Kidney capillary endothelial cell (primary cell): ENCODE measurements around the gene LRRN2.

Source experiments
- DNase-seq: peaks from one replicate; pipeline ENCODE4 v3.0.0-alpha.2; 2018; ENCODE audit warnings: low spot score

Gene LRRN2

GRCh38 chr1:204600203-204600602 is 85.3 kb downstream of the LRRN2 start:
- DNase-seq, result no peak

- no peak for DNase-seq
Observed at GRCh38 chr1:204599596-204599995, 85.9 kb downstream of the LRRN2 start.

DNA sequence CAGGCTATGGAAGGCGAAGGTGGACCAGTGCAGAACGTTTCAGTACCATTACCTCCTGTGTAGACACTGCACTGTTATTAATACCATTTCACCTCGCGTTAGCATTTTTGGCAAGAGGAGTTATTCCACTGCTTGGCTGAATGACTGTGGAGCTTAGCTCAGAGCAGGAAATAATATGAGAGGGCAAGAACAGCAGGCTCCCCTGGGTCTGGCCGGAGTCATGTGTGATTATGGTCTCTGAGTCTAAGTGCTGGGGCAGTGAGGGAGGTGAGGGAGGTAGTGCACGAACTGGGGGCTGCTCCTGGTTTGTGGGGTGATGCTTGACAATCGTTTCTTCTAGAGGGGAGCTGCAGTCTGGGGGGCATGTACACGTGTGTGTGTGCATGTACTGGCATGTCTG is 86.4 kb downstream of the LRRN2 start:
- no peak for DNase-seq

- no peak for DNase-seq
Observed at GRCh38 chr1:204598319-204598969, 87.1 kb downstream of the LRRN2 start.

DNA sequence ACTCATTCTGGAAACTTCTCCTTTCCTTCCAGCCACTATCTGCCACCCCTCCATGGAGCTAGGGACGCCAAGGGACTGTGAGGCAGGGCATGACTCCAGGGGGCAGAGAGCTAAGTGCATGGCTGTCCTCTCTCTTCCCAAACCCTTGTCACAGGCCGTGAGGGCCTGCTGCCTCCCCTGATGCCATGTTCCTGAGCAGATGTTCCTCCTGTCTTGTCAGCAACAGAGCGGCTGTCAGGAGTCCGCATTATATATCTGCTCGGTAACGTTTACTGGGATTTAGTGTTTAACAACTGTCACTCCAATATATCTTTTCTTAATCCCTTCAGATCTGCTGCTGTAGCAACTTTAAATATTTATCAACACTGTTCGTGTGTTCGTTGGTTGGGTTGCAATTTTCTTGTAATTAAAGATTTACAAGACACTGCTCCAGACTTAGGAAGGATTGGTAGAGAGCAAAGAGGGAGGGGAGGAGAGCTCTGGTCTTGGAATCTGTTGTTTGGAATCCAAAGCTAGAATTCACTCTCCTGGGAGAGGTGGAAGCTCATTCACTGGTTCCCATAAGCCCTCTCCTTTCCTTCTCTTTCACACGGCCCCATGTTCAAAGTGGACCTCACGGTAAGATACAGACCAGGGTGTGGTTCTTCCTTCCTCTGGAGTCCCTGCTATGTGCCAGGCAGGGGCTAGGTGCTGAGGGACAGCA is 93.1 kb downstream of the LRRN2 start:
- DNase-seq, result no peak

DNA sequence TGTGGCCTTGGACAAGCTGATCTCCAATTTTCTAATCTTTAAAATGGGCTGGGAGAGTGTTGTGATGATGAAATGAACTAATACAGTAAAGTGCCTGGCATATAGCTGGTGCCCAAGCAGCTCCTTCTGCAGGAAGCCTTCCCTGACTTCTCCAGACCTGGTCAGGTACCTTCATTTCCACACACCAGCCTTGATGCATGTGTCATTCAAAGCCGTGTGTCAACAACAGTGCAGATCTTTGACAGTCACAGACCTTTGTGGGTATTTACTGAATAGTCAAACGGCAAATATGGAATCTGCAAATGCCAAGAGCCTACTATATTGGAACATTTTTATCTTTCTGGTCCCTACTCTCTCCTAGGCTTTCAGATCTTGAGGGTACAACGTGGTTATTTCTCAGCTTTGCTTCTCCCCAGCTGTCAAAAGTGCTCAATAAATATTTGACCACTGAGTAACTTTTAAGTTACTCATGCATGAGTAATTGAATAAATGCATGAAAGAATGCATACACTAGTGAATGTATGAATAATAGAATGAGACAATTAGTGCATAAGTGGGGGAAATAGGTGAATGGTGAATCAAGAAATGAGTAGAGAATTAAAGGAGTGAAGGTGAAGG is 94.0 kb downstream of the LRRN2 start:
- DNase-seq, result peak; percentile 29

DNA sequence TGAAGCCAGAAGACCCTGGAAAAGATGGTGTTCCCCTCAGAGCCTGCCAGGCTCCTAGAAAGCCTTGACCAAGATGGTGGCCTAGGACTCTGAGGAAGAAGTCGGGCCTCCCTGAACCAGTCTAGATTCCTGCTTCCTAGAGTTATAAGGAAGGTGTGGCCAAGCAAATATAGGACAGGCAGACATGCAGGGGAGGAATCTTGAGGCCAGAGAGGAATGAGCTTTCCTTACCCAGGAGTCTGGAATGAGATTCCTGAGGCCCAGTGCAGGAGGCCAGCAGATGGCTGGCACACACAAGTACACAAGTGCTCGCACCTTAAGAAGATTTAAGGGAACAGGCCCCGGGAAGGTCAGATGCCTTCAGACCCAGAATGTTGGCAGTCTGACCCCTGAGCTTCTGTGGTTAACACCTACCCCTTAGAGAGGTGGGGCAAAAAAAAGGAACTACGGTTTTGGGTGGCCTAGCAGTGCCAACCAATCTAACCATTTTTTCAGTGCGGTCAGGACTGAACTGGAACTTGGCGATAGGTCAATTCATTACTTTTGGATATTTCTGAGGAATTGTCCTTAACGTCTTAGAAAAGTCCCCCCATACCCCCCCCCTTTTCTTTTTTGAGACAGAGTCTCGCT is 96.0 kb downstream of the LRRN2 start:
- DNase-seq, result no peak

DNA sequence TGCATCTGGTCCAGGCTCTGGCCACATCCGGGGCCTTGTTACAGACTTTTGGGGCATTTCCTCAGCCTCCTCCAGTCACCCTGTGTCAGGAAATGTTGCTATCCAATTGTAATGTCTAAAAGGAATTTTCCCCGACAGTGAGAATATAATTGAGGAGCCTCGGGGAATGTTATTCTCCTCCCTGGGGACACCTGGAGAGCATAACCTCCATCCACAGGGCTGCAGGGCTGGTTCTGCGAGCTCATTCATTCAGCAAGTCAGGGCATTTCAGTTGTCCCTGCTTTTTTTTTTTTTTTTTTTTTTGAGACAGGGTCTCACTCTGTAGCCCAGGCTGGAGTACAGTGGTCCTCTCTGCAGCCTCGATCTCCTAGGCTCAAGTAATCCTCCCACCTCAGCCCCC is 96.7 kb downstream of the LRRN2 start:
- DNase-seq, result no peak

DNA sequence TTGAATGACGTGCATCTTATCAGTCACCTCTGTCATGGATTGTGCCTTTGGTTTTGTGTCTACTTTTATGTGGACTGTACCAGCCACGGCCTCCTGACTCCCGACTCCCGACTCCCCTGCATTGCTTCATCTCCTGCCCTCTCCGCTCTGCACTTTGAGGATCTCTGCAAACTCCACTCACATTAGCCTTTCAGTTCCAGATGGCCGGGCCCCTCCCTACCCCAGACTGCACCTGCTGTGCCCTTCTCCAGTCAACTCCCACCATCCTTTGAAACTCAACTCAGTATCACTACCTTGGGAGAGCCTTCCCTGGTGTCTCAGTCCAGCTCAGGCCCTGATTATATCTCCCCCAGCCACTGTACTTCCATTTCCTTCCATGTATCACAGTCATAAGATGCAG is 97.9 kb downstream of the LRRN2 start:
- DNase-seq, result no peak

DNA sequence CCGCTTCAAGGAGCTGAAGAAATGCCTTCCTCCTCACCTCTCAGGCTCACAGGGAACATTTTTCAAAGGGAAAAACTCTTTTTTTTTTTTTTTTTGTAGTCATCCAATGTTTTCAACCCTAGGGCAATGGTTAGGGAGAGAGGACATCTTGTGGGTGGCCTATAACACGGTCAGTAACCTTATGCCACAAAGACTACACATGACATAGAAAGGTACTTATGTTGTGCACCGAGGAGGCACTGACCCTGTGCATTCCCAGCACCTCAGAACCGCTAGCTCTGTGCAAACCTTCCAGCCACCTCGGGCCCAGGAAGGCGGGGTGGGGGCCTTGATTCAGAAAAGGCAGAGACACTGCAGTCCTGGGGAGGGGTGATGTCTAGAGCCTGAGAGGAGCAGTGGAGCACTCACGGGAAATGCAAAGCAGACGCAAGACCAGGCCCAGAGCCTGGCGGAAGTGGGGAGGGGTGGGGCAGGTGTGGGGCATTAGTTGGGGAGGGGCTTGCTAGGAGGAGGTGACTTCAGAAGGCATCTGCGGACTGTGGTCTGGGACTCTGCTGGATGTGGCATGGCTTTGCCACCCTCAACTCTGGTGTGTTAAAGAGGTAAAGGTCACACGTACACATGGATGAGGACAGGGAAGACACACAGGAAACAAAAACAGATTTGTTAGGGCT is 100.7 kb downstream of the LRRN2 start:
- DNase-seq, result no peak

DNA sequence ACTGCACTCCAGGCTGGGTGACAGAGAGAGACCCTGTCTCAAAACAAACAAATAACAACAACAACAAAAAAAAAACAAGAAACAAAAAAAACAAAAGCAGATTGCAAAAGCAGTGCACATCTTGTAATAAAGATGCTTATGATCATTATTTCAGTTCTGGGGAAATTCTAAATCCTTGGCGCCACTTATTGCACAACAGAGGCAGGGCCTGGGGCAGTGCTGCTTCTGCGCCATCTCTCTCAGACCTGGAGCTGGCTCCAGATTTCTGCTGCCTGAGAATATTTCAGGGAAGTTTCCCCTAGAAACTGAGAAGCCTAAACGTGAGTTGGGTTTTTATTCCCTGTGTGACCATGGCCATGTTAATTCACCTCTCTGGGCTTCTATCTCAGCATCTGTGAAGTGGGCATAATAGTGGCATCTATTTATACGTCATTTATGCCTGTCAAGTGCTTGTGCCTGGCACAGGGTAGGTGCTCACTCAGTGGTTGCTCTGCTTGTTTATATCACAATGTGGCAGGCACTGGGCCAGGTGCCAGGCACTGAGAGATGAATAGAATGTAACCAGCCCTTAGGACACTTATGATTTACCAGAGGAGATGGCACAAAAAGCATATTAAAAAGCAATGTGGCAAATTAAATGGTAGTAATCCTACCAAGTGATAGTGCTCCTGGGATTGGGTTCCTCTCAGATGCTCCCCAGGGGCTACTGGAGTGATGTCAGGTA is 101.5 kb downstream of the LRRN2 start:
- DNase-seq, result no peak

DNA sequence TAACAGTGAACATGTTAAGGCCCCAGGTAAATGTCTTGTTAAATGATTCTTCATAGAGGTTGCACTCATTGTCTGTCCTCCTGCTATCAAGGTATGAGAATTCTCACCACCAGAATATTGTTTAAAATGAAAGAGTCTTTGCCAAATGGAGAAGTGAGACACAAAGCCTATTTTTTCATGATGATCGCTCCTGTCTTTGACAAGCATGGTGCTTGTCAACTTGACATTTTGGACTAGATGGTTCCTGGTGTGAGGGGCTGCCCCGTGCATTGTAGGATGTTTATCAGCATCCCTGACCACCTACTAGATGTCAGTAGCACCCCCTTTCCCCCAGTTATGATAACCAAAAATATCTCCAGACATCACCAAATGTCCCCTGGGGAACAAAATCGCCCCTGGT is 103.8 kb downstream of the LRRN2 start:
- DNase-seq, result no peak

GRCh38 chr1:204580862-204581261 is 104.7 kb downstream of the LRRN2 start:
- DNase-seq, result no peak

GRCh38 chr1:204579681-204580080 is 105.9 kb downstream of the LRRN2 start:
- no peak for DNase-seq

- no peak for DNase-seq
Observed at GRCh38 chr1:204578867-204579664, 106.5 kb downstream of the LRRN2 start.

DNA sequence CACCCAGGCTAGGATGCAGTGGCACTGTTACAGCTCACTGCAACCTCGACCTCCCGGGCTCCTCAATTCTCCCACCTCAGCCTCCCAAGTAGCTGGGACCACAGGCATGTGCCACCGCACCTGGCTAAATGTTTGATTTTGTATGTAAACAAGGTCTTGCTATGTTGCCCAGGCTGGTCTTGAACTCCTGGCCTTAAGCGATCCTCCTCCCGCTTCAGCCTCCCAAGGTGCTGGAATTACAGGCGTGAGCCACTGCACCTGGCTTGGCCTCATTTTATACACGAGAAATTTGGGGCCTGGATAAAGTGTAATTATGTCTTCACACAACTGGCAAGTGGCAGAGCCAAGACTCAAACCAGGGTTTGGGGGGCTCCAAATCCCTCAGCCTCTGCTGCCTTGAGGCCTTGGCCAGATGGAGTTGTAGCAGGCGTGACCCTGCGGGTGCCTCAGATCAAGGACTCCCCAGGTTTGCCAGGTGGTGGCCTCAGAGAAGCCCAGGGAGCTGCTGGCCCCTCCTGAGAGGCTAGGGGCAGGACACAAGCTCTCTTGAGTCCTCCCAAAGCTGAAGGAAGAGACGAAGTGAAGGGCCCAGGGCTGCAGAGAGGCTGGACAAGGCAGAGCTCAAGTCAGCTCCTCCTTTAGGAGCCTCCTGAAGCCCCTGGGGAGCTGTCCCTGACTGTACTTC is 107.6 kb downstream of the LRRN2 start:
- no peak for DNase-seq

DNA sequence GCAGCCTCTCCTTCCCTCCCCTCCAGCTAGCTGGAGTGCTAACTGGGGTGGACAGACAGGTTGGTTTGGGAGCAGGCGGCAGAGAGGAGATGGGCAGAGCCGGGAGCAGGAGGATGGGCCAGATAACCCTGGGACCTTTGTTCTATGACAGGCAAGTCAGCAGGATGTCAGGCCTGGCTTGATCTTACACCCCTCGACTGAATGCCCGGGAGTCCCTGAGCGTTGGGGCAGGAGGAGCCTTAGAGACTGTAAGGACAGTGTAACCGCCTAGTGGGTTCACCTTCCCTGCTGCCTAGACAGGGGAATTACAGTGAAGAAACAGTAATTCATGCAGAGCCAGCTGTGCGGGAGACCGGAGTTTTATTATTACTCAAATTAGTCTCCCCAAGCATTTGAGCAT is 109.1 kb downstream of the LRRN2 start:
- DNase-seq, result no peak

DNA sequence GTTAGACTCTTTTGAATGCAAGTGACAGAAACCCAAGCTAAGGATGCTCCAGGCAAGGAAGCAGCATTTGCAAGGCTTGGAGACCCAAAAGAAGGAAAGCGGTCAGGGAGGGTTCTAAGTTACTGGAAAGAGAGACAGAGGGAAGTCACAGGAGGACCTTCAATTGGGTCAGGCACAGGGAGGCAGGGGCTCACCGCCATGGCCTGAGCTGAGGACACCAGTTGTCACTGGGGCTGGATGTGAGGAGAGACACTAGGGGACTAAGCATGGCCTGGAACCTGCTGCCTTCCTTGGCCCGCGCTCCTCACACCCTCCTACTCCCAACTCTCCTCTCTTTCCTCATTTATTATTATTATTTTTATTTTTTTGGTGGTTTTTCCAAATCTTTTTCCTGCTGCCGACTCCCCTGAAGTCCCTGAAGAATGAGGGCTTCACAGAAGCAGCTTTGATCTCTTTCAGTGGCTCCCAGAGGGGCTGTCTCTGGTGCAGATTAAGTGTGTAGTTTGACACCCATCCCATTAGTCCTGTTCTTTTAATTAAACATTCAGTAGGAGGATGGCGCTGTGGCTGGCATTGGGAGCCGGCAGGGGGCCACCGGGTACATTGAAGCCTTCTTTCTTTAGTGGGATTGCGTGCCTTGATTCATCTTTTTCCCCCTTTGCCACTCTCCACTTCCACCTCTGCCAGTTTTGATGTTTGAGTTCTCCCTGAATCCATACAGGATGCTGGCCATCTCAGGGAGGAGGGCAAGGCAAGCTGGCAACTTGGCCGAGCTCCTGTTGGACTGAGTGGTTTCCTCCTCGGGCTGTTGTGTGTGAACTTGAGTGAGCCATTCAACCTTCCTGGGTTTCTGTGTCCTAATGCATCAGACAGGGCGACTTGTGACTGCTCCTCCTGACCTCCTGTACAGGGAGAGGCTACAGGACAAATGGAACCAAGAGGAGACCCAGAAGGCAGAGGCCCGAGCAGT is 110.0 kb downstream of the LRRN2 start:
- DNase-seq, result no peak

GRCh38 chr1:204574865-204575163 is 110.7 kb downstream of the LRRN2 start:
- no peak for DNase-seq
